HG02885 (cell line): ENCODE results near the gene CDH4.
"Not testable (repeated sequence)": the region's sequence is repeated elsewhere in the genome, so short reads cannot be mapped to it uniquely, and the experiment has no call there.

Source experiments
- ATAC-seq: cut with Tn5 transposase; IDR thresholded peaks from one replicate; pipeline ENCODE4 v1.9.1; 2021; ENCODE audit warnings: mild to moderate bottlenecking; ENCODE audit not compliant: unreplicated experiment, poor library complexity

CDH4 gene

GRCh38 chr20:61447952-61448351 lies 195.9 kb downstream of the CDH4 start:
- ATAC-seq, result no peak

GRCh38 chr20:61448386-61448785 lies 196.3 kb downstream of the CDH4 start:
- ATAC-seq, result no peak

- no peak for ATAC-seq
These were observed 197.1 kb downstream of the CDH4 start for GRCh38 chr20:61449057-61449609.

- ATAC-seq, result no peak
These were observed 197.9 kb downstream of the CDH4 start for GRCh38 chr20:61449916-61450315.

GRCh38 chr20:61450549-61450948 lies 198.5 kb downstream of the CDH4 start:
- no peak for ATAC-seq

- no peak for ATAC-seq
These were observed 198.9 kb downstream of the CDH4 start for GRCh38 chr20:61451009-61451408.

GRCh38 chr20:61451953-61452352 lies 199.9 kb downstream of the CDH4 start:
- no peak for ATAC-seq

GRCh38 chr20:61453219-61453618 lies 201.2 kb downstream of the CDH4 start:
- ATAC-seq, result no peak

GRCh38 chr20:61453623-61454022 lies 201.6 kb downstream of the CDH4 start:
- not testable (repeated sequence) for ATAC-seq

GRCh38 chr20:61454053-61454452 lies 202.0 kb downstream of the CDH4 start:
- ATAC-seq, result no peak

- no peak for ATAC-seq
These were observed 203.6 kb downstream of the CDH4 start for GRCh38 chr20:61455508-61456215.

- ATAC-seq, result no peak
These were observed 205.7 kb downstream of the CDH4 start for GRCh38 chr20:61457725-61458124.

GRCh38 chr20:61458146-61458746 lies 206.2 kb downstream of the CDH4 start:
- ATAC-seq, result no peak

- ATAC-seq, result no peak
These were observed 207.2 kb downstream of the CDH4 start for GRCh38 chr20:61459266-61459665.

GRCh38 chr20:61459705-61460104 lies 207.6 kb downstream of the CDH4 start:
- no peak for ATAC-seq

GRCh38 chr20:61460261-61461052 lies 208.4 kb downstream of the CDH4 start:
- ATAC-seq, result no peak

- ATAC-seq, result no peak
These were observed 209.4 kb downstream of the CDH4 start for GRCh38 chr20:61461461-61461860.

- ATAC-seq, result no peak
These were observed 212.5 kb downstream of the CDH4 start for GRCh38 chr20:61464307-61465303.

- no peak for ATAC-seq
These were observed 223.7 kb downstream of the CDH4 start for GRCh38 chr20:61475729-61476128.

GRCh38 chr20:61476956-61477355 lies 224.9 kb downstream of the CDH4 start:
- no peak for ATAC-seq
